ENCODE data around the gene SPATC1L. TPM values are rescaled to one million over a fixed set of nuclear protein-coding genes. Genes with fewer than 3 reads are reported as not detected.

The SPATC1L gene
- total and polyA plus RNA-seq, 2 of the 8 experiments (the other 6 are each of a cell fraction or from before 2014, with no cell fraction given) = 24.9 to 50.0 TPM

- TF ChIP-seq RAD21 (IDR thresholded peaks at IDR 0.05 in 1 of 2, conservative IDR thresholded peaks at IDR 0.05 in 1 of 2; ENCODE audit: low read depth in 2 of 2, low read length in 2 of 2) (no peak), POLR2AphosphoS5 (IDR thresholded peaks at IDR 0.05; ENCODE audit: low read depth, low read length) (no peak), CBX5 (IDR thresholded peaks at IDR 0.05; ENCODE audit: low read depth, low read length) (no peak), SP4 (IDR thresholded peaks at IDR 0.05; ENCODE audit: low read length) (no peak), EZH2 (IDR thresholded peaks at IDR 0.05; ENCODE audit: low read depth, low read length, severe bottlenecking) (no peak)
Observed at GRCh38 chr21:46151989-46152926, 32.0 kb downstream of the SPATC1L start (continued).
